ENCODE data around the gene MOSPD3.

Gene MOSPD3

GRCh38 chr7:100582650-100583049 is 29.7 kb upstream of the MOSPD3 start:
- DNase-seq: no peak
- peaks cover 40% of the 10 kb centered on the region for H3K4me1 Mint-ChIP-seq
- peak overlapping the region; percentile 6 for H3K4me3 Mint-ChIP-seq
- H3K27me3 Mint-ChIP-seq: peaks cover 3% of the 10 kb centered on the region
- H3K27ac Mint-ChIP-seq: peak overlapping the region; percentile 90
- H3K36me3 Mint-ChIP-seq (ENCODE audit: low read depth): peaks cover 11% of the 10 kb centered on the region
- no peak for ATAC-seq
- H3K9me3 Mint-ChIP-seq: no peaks in the 10 kb centered on the region

- Mint-ChIP-seq H3K27ac (peak overlapping the region; percentile 90), H3K4me3 (peak overlapping the region; percentile 98), H3K4me1 (peaks cover 40% of the 10 kb centered on the region), H3K36me3 (ENCODE audit: low read depth) (peaks cover 11% of the 10 kb centered on the region), H3K27me3 (peaks cover 3% of the 10 kb centered on the region), H3K9me3 (no peaks in the 10 kb centered on the region)
- DNase-seq (peak; percentile 82), ATAC-seq (peak; percentile 34)
These were observed 28.9 kb upstream of the MOSPD3 start for GRCh38 chr7:100583132-100584053.

GRCh38 chr7:100584054-100584682 is 28.2 kb upstream of the MOSPD3 start:
- H3K4me3 Mint-ChIP-seq: peak overlapping the region; percentile 98
- peak overlapping the region; percentile 90 for H3K27ac Mint-ChIP-seq
- peaks cover 40% of the 10 kb centered on the region for H3K4me1 Mint-ChIP-seq
- peaks cover 3% of the 10 kb centered on the region for H3K27me3 Mint-ChIP-seq
- DNase-seq (no peak), ATAC-seq (no peak)
- no peaks in the 10 kb centered on the region for H3K9me3 Mint-ChIP-seq
- peaks cover 7% of the 10 kb centered on the region for H3K36me3 Mint-ChIP-seq (ENCODE audit: low read depth)

GRCh38 chr7:100584683-100585510 is 27.4 kb upstream of the MOSPD3 start:
- ATAC-seq (no peak), DNase-seq (no peak)
- H3K9me3 Mint-ChIP-seq: no peaks in the 10 kb centered on the region
- peak overlapping the region; percentile 98 for H3K4me3 Mint-ChIP-seq
- H3K4me1 Mint-ChIP-seq: peaks cover 40% of the 10 kb centered on the region
- H3K27me3 Mint-ChIP-seq: peaks cover 3% of the 10 kb centered on the region
- H3K27ac Mint-ChIP-seq: peak overlapping the region; percentile 90
- peaks cover 3% of the 10 kb centered on the region for H3K36me3 Mint-ChIP-seq (ENCODE audit: low read depth)

- peaks cover 3% of the 10 kb centered on the region for H3K27me3 Mint-ChIP-seq
- H3K9me3 Mint-ChIP-seq: no peaks in the 10 kb centered on the region
- ATAC-seq (peak; percentile 5), DNase-seq (peak; percentile 67)
- H3K4me3 Mint-ChIP-seq: peak within 1 kb of the TSS; percentile 98
- peaks cover 3% of the 10 kb centered on the region for H3K36me3 Mint-ChIP-seq (ENCODE audit: low read depth)
- H3K4me1 Mint-ChIP-seq: peaks cover 40% of the 10 kb centered on the region
- peak within 1 kb of the TSS; percentile 90 for H3K27ac Mint-ChIP-seq
These were observed 26.7 kb upstream of the MOSPD3 start, which contains the start of gene LRCH4 for GRCh38 chr7:100585511-100586265. Gene LRCH4, minus strand, starts transcription at chr7:100586129. Its CDS starts 29 bp downstream, at chr7:100586100.

GRCh38 chr7:100586266-100587025 is 25.9 kb upstream of the MOSPD3 start, which contains the start of gene FBXO24:
Gene FBXO24, plus strand, starts transcription at chr7:100586328. Its CDS starts 298 bp downstream, at chr7:100586626.
- peak; percentile 99 for DNase-seq
- H3K27ac Mint-ChIP-seq: peak within 1 kb of the TSS; percentile 90
- peak; percentile 89 for ATAC-seq
- H3K36me3 Mint-ChIP-seq (ENCODE audit: low read depth): peaks cover 3% of the 10 kb centered on the region
- H3K4me1 Mint-ChIP-seq: peaks cover 38% of the 10 kb centered on the region
- H3K4me3 Mint-ChIP-seq: peak within 1 kb of the TSS; percentile 98
- no peaks in the 10 kb centered on the region for H3K9me3 Mint-ChIP-seq
- H3K27me3 Mint-ChIP-seq: peaks cover 3% of the 10 kb centered on the region

- Mint-ChIP-seq H3K27ac (no peak overlapping the region), H3K9me3 (no peaks in the 10 kb centered on the region), H3K4me3 (peak overlapping the region; percentile 0), H3K27me3 (peaks cover 3% of the 10 kb centered on the region), H3K4me1 (peaks cover 25% of the 10 kb centered on the region), H3K36me3 (ENCODE audit: low read depth) (peaks cover 3% of the 10 kb centered on the region)
- DNase-seq (no peak), ATAC-seq (no peak)
These were observed 23.9 kb upstream of the MOSPD3 start for GRCh38 chr7:100588438-100588837.

GRCh38 chr7:100589341-100589947 is 22.9 kb upstream of the MOSPD3 start:
- Mint-ChIP-seq H3K36me3 (ENCODE audit: low read depth) (peaks cover 3% of the 10 kb centered on the region), H3K9me3 (no peaks in the 10 kb centered on the region), H3K4me1 (peaks cover 17% of the 10 kb centered on the region), H3K27me3 (peaks cover 3% of the 10 kb centered on the region), H3K27ac (no peak overlapping the region), H3K4me3 (no peak overlapping the region)
- DNase-seq (no peak), ATAC-seq (no peak)

- DNase-seq (no peak), ATAC-seq (no peak)
- peaks cover 3% of the 10 kb centered on the region for H3K27me3 Mint-ChIP-seq
- peaks cover 9% of the 10 kb centered on the region for H3K4me1 Mint-ChIP-seq
- H3K9me3 Mint-ChIP-seq: no peaks in the 10 kb centered on the region
- H3K36me3 Mint-ChIP-seq (ENCODE audit: low read depth): peaks cover 3% of the 10 kb centered on the region
- no peak overlapping the region for H3K4me3 Mint-ChIP-seq
- H3K27ac Mint-ChIP-seq: no peak overlapping the region
These were observed 22.1 kb upstream of the MOSPD3 start for GRCh38 chr7:100590077-100590737.

- no peak overlapping the region for H3K27ac Mint-ChIP-seq
- no peaks in the 10 kb centered on the region for H3K27me3 Mint-ChIP-seq
- no peaks in the 10 kb centered on the region for H3K9me3 Mint-ChIP-seq
- DNase-seq (no peak), ATAC-seq (no peak)
- H3K36me3 Mint-ChIP-seq (ENCODE audit: low read depth): no peaks in the 10 kb centered on the region
- peaks cover under 1% of the 10 kb centered on the region for H3K4me1 Mint-ChIP-seq
- H3K4me3 Mint-ChIP-seq: no peak overlapping the region
These were observed 20.7 kb upstream of the MOSPD3 start for GRCh38 chr7:100591596-100591995.

- H3K9me3 Mint-ChIP-seq: no peaks in the 10 kb centered on the region
- no peak for DNase-seq
- peaks cover 2% of the 10 kb centered on the region for H3K4me1 Mint-ChIP-seq
- H3K27ac Mint-ChIP-seq: no peak overlapping the region
- H3K27me3 Mint-ChIP-seq: no peaks in the 10 kb centered on the region
- no peaks in the 10 kb centered on the region for H3K36me3 Mint-ChIP-seq (ENCODE audit: low read depth)
- no peak for ATAC-seq
- no peak overlapping the region for H3K4me3 Mint-ChIP-seq
These were observed 17.2 kb upstream of the MOSPD3 start for GRCh38 chr7:100595188-100595587.

- Mint-ChIP-seq H3K27me3 (no peaks in the 10 kb centered on the region), H3K4me1 (peaks cover 6% of the 10 kb centered on the region), H3K36me3 (ENCODE audit: low read depth) (no peaks in the 10 kb centered on the region), H3K9me3 (no peaks in the 10 kb centered on the region), H3K27ac (no peak overlapping the region), H3K4me3 (no peak overlapping the region)
- DNase-seq (no peak), ATAC-seq (no peak)
These were observed 13.9 kb upstream of the MOSPD3 start for GRCh38 chr7:100598425-100598824.

Data from activated naive CD8-positive, alpha-beta T cell treated with anti-CD3 and anti-CD28 coated beads, Interleukin-2, amount 50 U/mL, for 24 hours (primary cell).